Pulmonary artery endothelial cell (primary cell): ENCODE results near the gene SPATS2L. TPM values are rescaled to one million over a fixed set of nuclear protein-coding genes. Genes with fewer than 3 reads are reported as not detected.
"Not testable (repeated sequence)": the region's sequence is repeated elsewhere in the genome, so short reads cannot be mapped to it uniquely, and the experiment has no call there.

Source experiments
- DNase-seq: peaks from one replicate; pipeline ENCODE4 v3.0.0-alpha.2; 2011; ENCODE audit warnings: low read depth, low spot score
- total RNA-seq: library from RNA; depleted of rRNA; stranded (reverse); fragments of >200 nt; gene quantifications from 2 replicates; pipeline ENCODE4 v1.2.3, GENCODE V29; 2014

The SPATS2L gene
- total RNA-seq, 1 donor from 2014 or later: 22.6 TPM

DNA sequence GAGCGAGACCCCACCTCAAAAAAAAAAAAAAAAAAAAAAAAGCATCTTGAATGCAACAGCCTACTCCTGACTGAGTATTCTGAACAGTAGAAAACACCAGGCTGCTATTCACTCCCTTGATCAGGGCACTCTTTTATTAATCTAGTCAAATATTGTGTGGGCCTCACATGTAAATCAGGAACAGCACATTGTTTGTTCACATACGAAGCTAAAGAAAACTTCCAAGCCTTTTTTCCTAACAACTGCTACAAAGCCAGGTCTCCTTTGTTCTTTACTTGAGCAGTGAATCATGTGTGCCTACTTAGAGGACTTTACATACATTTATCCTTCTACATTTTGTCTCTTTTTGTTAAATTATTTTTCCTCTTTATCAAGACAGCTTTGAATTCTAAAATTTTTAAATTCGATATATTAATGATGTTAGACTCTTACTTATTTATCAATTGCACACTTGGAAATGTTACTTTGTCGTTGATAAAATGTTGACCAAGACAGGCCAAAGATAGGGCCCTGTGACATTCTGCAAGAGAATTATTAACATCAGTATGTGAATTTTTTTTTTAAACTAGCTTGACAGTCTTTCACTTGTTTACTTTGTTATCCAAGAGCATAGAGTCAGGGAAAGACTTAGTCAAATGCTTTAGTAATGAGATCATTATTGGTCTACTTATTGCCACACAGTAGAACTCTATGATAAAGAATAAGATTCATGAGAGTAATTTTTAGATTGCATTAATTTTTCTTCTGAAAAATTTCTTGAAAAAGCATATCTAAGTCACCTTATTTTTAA is 13.2 kb downstream of the SPATS2L start:
- no peak for DNase-seq

DNA sequence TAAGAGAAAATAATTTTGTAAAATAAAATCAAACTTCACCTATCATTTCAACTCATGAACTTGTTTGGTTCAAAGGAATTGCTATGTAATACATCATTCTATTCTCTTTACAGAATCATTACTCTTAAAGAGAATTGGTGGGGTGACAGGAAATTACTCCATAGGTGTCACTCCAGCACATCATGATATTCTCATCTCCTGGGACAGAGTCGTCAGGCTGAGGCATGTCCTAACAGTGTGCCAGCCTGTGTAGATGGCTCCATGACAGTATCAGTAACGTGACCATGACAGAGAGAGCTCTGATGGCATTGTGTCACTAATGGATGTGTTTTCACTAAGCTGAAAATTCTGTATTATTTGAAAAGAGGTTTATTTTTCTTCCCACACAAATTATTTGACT is 13.9 kb downstream of the SPATS2L start:
- DNase-seq: no peak

DNA sequence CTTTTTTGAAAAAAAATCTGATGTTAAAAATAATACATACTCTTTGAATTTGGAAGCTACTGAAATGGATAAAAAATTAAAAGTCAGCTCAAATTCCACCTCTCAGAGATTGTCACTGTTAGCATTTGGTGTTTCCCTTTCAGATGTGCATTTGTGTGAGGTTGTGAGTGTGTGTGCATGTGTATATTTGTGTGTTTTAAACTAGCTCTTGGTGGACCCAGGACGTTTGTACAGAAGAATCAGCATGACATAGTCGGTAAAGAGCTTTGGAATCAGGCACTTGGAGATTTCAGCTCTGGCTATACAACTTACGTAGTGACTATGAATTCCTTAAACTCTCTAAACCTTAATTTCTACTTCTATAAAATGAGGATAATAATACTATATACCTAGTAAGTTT is 14.5 kb downstream of the SPATS2L start:
- no peak for DNase-seq

DNA sequence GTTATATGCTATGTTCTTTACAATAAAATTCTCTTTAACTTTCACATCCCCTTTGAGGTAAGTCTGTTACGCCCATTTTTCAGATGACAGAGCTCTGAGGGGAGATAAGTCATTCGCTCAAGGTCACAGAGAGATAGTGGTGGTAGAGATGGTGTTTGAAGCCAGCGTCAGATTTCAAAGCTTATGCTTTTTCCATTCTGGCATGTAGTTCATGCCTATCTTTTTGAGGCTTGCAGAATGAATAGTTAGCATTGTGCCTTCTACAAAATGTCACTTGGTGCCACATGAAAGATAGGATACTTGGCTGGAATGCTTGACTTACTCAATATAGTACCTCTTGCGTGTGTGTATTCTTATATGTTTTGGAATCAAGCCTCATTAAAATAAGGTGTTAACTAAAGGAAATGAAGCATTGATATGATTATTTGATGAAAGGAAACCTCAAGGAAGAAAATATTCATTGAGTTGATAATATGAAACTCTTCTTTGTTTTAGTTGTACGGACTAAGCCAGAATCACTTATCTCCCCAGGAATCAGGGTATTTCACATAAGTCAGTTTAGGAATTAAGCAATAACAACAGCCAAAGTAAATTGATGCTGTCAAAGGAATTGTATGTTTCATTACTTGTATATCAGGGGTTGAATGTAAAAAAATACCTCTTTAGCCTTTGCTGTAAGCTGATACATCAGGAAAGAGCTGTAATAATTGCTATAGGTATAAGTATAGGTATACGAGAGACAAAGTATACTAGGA is 15.5 kb downstream of the SPATS2L start:
- DNase-seq: no peak

DNA sequence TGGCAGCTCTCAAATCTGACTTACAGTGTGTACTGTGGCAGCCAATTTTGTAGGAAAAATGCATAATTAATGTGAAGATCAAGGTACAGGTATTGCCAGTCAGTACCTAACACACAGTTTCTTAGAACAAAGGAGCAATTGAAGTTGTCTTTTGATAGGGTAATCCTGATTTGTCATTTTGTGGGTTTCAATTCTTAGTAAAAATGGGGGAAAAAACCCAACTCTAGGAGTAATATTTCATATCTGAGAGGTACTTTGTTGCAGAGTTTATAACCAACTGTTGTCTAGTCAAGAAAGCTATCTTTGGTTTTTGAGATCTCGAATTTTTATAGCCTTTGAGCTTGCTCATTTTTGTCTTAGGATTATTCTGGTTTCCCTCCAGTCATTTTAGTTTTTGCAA is 16.1 kb downstream of the SPATS2L start:
- no peak for DNase-seq

DNA sequence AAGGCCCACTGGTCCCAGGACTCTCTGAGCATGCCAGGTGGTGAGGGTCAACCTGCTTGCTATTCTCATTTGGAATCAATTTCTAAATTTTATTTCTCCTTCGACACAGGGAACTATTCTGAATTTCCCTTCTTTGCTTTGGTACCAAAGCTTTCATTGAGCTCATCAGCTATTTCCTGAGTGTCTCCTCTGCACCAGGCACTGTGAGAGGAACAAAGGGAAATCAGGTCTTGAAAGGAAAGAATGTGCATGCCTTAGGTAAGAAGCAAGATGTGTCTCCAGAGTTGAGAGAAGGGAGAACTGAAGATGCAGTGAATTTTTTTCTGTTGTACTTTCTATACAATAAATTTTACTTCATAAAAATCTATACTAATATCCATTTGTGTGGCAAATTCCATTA is 17.9 kb downstream of the SPATS2L start:
- DNase-seq: no peak

DNA sequence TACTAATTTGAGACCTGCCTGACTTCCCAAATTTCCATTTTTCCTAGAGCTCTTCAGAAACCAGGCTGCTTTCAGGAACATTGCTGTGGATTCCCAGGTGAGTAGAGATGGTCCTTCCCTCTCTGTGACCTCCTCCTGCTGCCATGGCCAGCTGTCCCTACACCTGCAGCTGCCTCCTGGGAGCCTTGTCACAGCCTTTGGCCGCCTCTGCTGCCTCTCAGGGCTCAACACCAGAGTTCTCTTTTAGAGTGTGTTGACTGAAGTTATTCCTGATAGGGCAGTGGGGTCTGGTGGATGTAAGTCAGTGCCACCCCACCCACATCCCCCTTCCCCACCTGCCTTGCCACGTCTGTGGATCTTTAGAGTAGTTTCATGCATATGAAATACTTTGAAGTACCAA is 22.9 kb downstream of the SPATS2L start:
- no peak for DNase-seq

DNA sequence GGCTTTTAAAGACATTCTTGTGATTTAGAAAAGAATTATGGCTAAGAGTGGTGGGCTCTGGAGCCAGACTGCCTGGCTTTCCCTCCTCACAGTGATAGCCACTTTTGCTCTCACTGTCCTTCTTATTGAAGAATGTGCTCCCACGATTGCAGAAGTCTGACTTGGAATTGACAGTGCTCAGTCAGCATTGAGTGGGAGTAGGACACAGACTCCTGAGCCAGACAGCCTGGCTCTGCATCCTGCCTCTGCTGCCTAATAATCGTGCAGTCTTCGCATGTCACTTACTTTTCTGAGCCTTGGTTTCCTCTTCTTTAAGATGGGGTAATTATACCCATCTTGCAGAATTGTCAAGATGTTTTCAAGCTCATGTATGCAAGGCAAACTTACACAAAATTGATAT is 23.3 kb downstream of the SPATS2L start:
- DNase-seq: no peak

DNA sequence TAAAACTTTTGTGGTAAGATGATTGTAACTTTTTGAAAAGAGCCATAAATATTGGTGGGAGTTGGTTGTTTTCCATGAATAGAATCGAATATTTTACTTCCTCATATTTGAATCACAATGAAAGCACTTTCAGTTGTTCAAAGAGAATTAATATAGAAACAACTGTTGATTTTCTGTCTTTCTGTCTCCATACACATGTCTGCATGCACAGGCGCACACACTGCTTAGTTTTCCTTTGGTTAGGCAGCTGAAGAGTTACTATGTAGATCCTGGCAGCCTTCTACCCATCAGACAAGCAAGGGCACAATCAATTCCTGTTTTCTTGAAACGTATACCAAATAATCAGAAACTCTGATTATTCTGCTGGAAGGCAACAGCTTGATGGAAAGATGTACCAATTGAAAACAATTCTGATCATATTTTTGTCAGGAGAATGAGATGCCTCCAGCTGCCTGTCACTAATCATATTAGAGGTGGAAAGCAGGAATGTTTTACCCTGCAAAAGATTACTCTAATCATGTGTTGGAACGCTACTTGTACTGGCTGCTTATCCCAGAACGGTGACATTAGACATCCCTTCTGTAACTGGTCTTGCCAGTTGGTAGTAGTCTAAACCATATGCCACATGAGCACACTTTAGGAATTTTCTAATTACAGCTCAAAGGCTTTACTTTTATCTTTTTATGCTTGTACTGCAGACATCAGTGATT is 24.0 kb downstream of the SPATS2L start:
- no peak for DNase-seq

DNA sequence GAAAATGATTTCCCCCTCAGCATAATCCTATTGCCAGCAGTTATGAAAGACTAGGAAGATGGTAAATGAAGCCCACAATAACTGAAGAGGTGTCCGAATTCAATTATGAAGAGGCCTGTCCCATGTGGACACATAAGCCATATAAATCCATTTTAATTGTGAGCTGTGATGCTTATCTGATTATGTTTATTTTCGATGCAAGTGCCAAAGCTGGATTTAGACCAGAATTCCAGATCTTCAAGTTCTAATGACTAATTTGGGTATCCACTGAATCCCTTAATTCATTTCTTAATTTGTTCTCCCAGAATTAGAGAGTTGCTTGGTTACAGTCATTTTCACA is 24.5 kb downstream of the SPATS2L start:
- no peak for DNase-seq

DNA sequence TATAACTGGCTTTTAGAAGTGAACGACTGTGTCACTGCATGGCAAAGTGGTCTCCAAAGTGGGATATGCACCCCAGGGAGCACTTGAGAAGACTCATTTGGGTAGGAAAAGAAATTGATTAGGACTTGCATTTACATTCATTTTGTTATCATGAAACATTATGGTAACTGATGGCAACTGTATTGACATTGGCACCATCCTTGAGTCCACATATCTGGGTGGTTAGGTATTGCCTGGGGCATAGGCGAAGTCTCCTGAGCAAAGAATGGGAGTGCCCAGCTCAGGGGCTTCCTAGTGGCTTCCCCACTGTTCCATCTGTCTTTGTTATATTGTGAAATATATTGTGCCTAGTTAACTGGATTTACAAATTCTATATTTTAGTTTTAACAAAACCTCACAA is 29.2 kb downstream of the SPATS2L start:
- DNase-seq: no peak

DNA sequence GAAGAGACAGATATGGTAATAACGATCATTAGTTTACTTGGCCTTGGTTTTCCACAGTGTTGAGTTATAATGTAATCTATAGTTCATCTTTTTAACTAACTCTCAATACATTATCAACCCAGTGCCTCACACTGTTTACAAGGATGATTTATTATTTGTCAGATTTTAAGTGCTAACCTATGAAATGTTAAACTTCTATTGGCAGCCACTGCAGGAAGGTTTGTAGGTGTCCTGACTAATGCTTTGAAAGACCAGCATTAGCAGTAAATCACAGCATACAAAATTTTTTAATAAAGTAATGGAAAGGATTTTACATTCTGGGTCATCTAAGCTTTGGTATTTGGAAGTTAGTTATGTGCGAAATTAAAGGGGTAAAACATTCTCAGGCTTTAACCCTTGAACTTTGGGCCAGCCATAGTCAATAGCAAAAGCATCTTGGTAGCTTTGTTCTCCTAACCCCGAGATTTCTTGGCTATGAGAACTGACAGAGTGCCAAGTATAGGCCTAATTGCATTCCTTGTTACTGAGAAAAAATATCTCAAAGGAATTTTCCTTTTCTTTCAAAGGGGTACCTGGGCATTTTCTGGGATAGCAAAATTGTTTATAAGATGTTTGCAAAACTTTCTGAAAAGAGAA is 30.6 kb downstream of the SPATS2L start:
- DNase-seq: no peak

DNA sequence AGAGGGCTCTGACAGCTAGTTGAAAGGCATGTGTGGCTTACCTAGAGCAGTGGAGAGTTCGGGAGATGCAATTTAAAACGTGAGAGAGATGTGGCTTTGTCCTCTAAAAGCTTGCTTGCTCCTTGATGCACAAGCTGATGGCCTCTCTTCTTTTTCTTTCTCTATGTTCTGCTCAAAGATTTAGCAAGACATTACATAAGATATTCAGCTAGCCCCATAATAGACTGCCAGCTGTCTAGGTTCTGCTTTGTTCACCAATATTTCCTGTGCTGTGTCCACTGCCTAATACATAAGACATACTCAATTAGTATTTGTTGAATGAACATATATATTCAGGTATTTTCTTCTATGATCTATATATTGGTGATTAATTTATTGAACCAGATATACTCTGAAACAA is 31.1 kb downstream of the SPATS2L start:
- no peak for DNase-seq

DNA sequence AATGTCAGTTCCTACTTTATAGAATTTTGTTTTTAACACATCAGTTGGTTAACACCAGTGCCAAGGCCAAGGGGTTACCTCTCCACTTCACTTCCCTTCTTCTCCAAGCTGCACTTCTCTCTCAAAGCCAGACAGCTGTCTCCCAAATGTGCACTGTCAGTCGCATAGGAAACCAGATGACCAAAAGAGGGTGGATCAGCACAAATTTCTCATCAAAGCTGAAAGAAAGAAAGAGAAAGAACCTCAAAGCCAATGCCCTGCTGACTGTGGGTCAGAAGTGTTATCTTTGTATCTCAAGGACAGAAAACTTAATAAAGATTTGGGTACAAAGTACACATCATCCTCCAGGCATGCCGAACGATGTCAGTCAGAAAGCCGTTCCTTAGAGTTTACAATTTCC is 32.2 kb downstream of the SPATS2L start:
- DNase-seq: no peak

DNA sequence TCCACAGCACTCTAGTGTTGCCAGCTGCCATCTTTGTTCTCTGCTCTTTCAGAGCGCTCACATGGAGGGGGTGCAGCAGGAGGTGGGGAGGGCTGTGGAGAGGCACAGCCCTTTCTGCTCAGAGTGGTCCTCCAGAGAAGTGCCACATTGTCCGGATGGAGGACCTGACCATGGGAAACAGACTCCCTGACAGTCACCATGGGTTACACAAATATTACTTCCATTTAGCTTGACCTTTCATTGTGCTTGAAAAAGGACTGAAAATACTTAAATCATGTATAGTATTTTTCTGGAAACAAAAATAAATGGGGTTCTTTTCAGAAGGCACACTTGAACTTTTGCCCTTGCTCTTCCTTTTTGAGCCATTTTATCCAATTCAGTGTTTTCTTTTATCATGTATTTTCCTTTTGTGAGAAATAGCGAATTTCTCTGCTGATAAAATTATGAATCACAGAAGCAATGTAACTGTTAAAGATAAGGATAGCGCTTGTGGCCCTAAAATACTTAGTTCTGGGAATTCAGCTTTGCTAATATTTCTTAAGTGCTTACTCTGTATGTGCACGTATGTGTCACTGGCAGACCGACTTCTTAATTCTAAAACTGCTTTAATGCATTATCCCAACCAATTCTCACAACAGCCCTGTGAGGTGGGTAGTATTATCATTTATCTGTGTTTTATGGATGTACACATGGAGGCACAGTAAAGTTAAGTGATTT is 34.2 kb downstream of the SPATS2L start:
- peak; percentile 22 for DNase-seq

DNA sequence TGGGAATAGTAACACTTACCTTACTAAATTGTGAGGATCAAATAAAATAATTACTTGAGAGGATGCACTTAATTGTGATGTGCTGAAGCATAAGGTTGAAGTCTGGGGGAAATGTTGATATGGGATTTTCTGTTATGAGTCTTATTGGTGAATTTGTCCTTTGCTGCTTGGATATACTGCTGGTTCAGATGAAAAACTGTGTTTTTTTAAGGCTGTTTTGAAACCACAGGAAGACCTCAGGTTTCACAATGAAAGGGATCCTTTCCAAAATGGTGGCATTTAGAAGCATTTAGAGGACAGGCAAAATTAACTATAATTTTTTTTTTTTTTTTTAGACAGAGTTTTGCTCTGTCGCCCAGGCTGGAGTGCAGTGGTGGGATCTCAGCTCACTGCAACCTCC is 34.9 kb downstream of the SPATS2L start:
- no peak for DNase-seq

DNA sequence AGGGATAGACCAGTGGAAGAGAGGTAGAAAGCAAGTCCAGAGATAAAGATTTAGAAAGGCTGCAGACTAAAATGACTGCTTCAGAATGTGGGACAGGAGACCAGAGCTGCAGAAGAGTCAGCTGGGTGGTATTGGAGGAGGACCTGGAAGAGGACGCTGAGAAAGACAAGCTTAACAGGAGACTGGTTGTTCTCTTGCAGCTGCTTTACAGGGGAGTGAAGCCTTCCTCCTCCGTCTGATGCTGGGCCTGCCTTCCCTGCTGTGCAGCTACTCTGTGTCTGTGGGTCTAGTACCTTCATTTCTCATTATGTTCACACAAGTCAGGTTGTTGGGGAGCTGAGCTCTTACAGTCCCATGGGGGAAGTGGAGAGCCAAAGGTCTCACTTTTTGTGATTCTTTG is 35.7 kb downstream of the SPATS2L start:
- DNase-seq: no peak

DNA sequence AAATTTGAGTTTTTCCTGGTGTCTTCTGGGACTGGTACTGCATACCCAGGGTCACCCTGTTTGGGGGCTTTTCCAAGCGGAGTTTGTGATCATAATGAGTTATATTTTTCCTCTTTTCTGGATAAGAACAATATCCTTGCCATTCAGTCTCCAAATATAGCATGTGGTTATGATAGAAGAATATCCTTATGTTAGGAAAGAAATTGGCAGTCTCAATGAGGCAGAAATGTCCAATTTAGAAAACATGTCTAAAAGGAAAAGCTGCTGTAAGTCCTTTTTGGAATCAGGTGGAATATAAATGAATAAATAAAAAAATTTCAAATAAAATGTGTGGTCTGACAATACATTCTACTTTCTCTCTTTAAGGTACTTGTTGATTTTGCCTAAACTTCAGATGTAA is 36.2 kb downstream of the SPATS2L start:
- no peak for DNase-seq

DNA sequence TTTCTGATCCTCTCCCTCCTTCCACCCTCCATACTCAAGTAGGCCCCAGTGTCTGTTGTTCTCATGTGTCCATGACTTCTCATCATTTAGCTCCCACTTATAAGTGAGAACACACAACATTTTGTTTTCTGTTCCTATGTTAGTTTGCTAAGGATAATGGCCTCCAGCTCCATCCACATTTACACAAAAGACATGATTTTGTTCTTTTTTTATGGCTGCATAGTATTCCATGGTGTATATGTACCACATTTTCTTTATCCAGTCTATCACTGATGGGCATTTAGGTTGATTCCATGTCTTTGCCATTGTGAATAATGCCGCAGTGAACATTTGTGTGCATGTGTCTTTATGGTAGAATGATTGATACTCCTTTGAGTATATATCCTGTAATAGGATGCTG is 37.7 kb downstream of the SPATS2L start:
- not testable (repeated sequence) for DNase-seq

DNA sequence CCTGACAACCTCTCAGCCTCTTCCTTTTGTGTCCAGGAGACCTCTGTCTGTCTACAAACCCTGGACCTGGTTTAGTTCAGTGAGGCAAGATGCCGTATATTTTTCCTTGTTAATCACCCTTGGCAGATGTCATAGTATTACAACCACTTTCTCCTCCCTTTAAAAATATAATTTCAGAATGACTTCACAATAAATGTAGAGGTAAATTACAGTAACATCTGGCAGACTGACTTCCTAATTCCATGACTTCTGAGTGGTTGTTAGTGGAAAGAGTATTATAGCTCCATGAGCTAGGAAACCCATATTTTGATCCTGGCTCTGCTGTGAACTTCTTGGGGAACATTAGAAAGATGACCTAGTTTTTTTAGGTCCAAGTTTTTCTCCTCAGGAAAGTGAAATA is 39.5 kb downstream of the SPATS2L start:
- no peak for DNase-seq

DNA sequence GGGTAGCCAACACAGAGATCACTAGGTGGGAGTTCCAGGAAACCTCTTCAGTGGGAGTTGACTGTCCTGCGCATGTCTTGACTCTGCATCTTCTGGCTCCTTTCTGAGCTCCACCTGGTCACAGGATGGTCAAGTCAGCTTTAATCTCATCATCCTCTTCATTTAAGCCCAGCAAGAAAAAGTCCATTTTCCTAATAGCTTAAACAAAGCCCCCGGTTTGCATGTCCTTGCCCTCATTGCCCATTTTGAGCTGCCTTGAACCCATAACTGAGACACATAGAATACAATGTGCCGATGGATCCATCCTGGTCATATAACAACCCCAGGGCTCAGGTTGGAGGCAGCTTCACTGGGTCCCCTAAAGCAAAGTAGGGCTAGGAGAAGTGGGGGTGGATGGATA is 40.8 kb downstream of the SPATS2L start:
- DNase-seq: no peak
